ENCODE data around the gene GPBP1L1.
"Not testable (repeated sequence)": the region's sequence is repeated elsewhere in the genome, so short reads cannot be mapped to it uniquely, and the experiment has no call there.

The GPBP1L1 gene

GRCh38 chr1:45604239-45604638 lies 82.1 kb downstream of the GPBP1L1 start:
- Histone ChIP-seq H3K9ac (ENCODE audit: low read depth in 1 of 2, low read length in 2 of 2) (no peak overlapping the region), H3K9me3 (ENCODE audit: control insufficient read depth in 1 of 2, low read length in 2 of 2) (no peaks in the 10 kb centered on the region), H3K27ac (ENCODE audit: low read depth, low read length) (no peak overlapping the region), H3K36me3 (ENCODE audit: control insufficient read depth in 1 of 2, insufficient read depth in 2 of 2, low read length in 2 of 2) (peaks cover 10 to 45% of the 10 kb centered on the region in 2 donors), H3K4me1 (ENCODE audit: control insufficient read depth in 1 of 2, insufficient read depth in 2 of 2, low read length in 2 of 2) (peaks cover 0 to 5% of the 10 kb centered on the region in 2 donors), H3K27me3 (ENCODE audit: control insufficient read depth in 1 of 2, insufficient read depth in 2 of 2, low read length in 2 of 2) (no peaks in the 10 kb centered on the region), H3K4me3 (ENCODE audit: low read depth in 1 of 2, low read length in 2 of 2) (no peak overlapping the region)

GRCh38 chr1:45596765-45597164 lies 89.6 kb downstream of the GPBP1L1 start:
- H3K27me3 ChIP-seq (ENCODE audit: control insufficient read depth in 1 of 2, insufficient read depth in 2 of 2, low read length in 2 of 2); H3K9me3 ChIP-seq (ENCODE audit: control insufficient read depth in 1 of 2, low read length in 2 of 2); H3K27ac ChIP-seq (ENCODE audit: low read depth, low read length); H3K9ac ChIP-seq (ENCODE audit: low read depth in 1 of 2, low read length in 2 of 2); H3K4me1 ChIP-seq (ENCODE audit: control insufficient read depth in 1 of 2, insufficient read depth in 2 of 2, low read length in 2 of 2); H3K4me3 ChIP-seq (ENCODE audit: low read depth in 1 of 2, low read length in 2 of 2): not testable (repeated sequence)
- H3K36me3 ChIP-seq (ENCODE audit: control insufficient read depth in 1 of 2, insufficient read depth in 2 of 2, low read length in 2 of 2) = peaks cover 2 to 38% of the 10 kb centered on the region in 2 donors

- Histone ChIP-seq H3K27ac (ENCODE audit: low read depth, low read length) (no peak overlapping the region), H3K27me3 (ENCODE audit: control insufficient read depth in 1 of 2, insufficient read depth in 2 of 2, low read length in 2 of 2) (no peaks in the 10 kb centered on the region), H3K4me3 (ENCODE audit: low read depth in 1 of 2, low read length in 2 of 2) (no peak overlapping the region), H3K36me3 (ENCODE audit: control insufficient read depth in 1 of 2, insufficient read depth in 2 of 2, low read length in 2 of 2) (peaks cover 2 to 38% of the 10 kb centered on the region in 2 donors), H3K9me3 (ENCODE audit: control insufficient read depth in 1 of 2, low read length in 2 of 2) (no peaks in the 10 kb centered on the region), H3K9ac (ENCODE audit: low read depth in 1 of 2, low read length in 2 of 2) (no peak overlapping the region), H3K4me1 (ENCODE audit: control insufficient read depth in 1 of 2, insufficient read depth in 2 of 2, low read length in 2 of 2) (no peaks in the 10 kb centered on the region)
These were observed 91.9 kb downstream of the GPBP1L1 start for GRCh38 chr1:45594412-45594811.

GRCh38 chr1:45589861-45590260 lies 96.5 kb downstream of the GPBP1L1 start:
- no peaks in the 10 kb centered on the region for H3K9me3 ChIP-seq (ENCODE audit: control insufficient read depth in 1 of 2, low read length in 2 of 2)
- peaks cover 0 to 21% of the 10 kb centered on the region in 2 donors for H3K36me3 ChIP-seq (ENCODE audit: control insufficient read depth in 1 of 2, insufficient read depth in 2 of 2, low read length in 2 of 2)
- H3K27ac ChIP-seq (ENCODE audit: low read depth, low read length) = no peak overlapping the region
- H3K9ac ChIP-seq (ENCODE audit: low read depth in 1 of 2, low read length in 2 of 2) = no peak overlapping the region
- H3K27me3 ChIP-seq (ENCODE audit: control insufficient read depth in 1 of 2, insufficient read depth in 2 of 2, low read length in 2 of 2) = no peaks in the 10 kb centered on the region
- peak overlapping the region in 1 of 2 donors; percentile 43 for H3K4me3 ChIP-seq (ENCODE audit: low read depth in 1 of 2, low read length in 2 of 2)
- peaks cover 17 to 22% of the 10 kb centered on the region in 2 donors for H3K4me1 ChIP-seq (ENCODE audit: control insufficient read depth in 1 of 2, insufficient read depth in 2 of 2, low read length in 2 of 2)

- no peak overlapping the region for H3K27ac ChIP-seq (ENCODE audit: low read depth, low read length)
- H3K9me3 ChIP-seq (ENCODE audit: control insufficient read depth in 1 of 2, low read length in 2 of 2) = no peaks in the 10 kb centered on the region
- no peaks in the 10 kb centered on the region for H3K36me3 ChIP-seq (ENCODE audit: control insufficient read depth in 1 of 2, insufficient read depth in 2 of 2, low read length in 2 of 2)
- H3K27me3 ChIP-seq (ENCODE audit: control insufficient read depth in 1 of 2, insufficient read depth in 2 of 2, low read length in 2 of 2) = no peaks in the 10 kb centered on the region
- peaks cover 17 to 25% of the 10 kb centered on the region in 2 donors for H3K4me1 ChIP-seq (ENCODE audit: control insufficient read depth in 1 of 2, insufficient read depth in 2 of 2, low read length in 2 of 2)
- peak overlapping the region; percentile 12 to 44 for H3K4me3 ChIP-seq (ENCODE audit: low read depth in 1 of 2, low read length in 2 of 2)
- H3K9ac ChIP-seq (ENCODE audit: low read depth in 1 of 2, low read length in 2 of 2) = no peak overlapping the region
These were observed 99.6 kb downstream of the GPBP1L1 start for GRCh38 chr1:45586769-45587168.

GRCh38 chr1:45585496-45586075 lies 100.7 kb downstream of the GPBP1L1 start:
- Histone ChIP-seq H3K36me3 (ENCODE audit: control insufficient read depth in 1 of 2, insufficient read depth in 2 of 2, low read length in 2 of 2) (no peaks in the 10 kb centered on the region), H3K27me3 (ENCODE audit: control insufficient read depth in 1 of 2, insufficient read depth in 2 of 2, low read length in 2 of 2) (no peaks in the 10 kb centered on the region), H3K4me3 (ENCODE audit: low read depth in 1 of 2, low read length in 2 of 2) (peak overlapping the region; percentile 100), H3K9ac (ENCODE audit: low read depth in 1 of 2, low read length in 2 of 2) (peak overlapping the region in 1 of 2 donors; percentile 71), H3K27ac (ENCODE audit: low read depth, low read length) (no peak overlapping the region), H3K9me3 (ENCODE audit: control insufficient read depth in 1 of 2, low read length in 2 of 2) (no peaks in the 10 kb centered on the region), H3K4me1 (ENCODE audit: control insufficient read depth in 1 of 2, insufficient read depth in 2 of 2, low read length in 2 of 2) (peaks cover 17 to 25% of the 10 kb centered on the region in 2 donors)

- Histone ChIP-seq H3K4me1 (ENCODE audit: control insufficient read depth in 1 of 2, insufficient read depth in 2 of 2, low read length in 2 of 2) (peaks cover 17 to 25% of the 10 kb centered on the region in 2 donors), H3K9ac (ENCODE audit: low read depth in 1 of 2, low read length in 2 of 2) (peak overlapping the region; percentile 36 to 71)
These were observed 101.3 kb downstream of the GPBP1L1 start for GRCh38 chr1:45585110-45585426.

GRCh38 chr1:45584351-45585109 lies 101.8 kb downstream of the GPBP1L1 start:
- H3K27ac ChIP-seq (ENCODE audit: low read depth, low read length) = peak overlapping the region; percentile 90

More at GRCh38 chr1:45585110-45585426, 101.3 kb downstream of the GPBP1L1 start:
- H3K27me3 ChIP-seq (ENCODE audit: control insufficient read depth in 1 of 2, insufficient read depth in 2 of 2, low read length in 2 of 2) = no peaks in the 10 kb centered on the region
- H3K27ac ChIP-seq (ENCODE audit: low read depth, low read length) = peak overlapping the region; percentile 1
- peak overlapping the region; percentile 100 for H3K4me3 ChIP-seq (ENCODE audit: low read depth in 1 of 2, low read length in 2 of 2)
- no peaks in the 10 kb centered on the region for H3K9me3 ChIP-seq (ENCODE audit: control insufficient read depth in 1 of 2, low read length in 2 of 2)
- no peaks in the 10 kb centered on the region for H3K36me3 ChIP-seq (ENCODE audit: control insufficient read depth in 1 of 2, insufficient read depth in 2 of 2, low read length in 2 of 2)

GRCh38 chr1:45583666-45584350 lies 102.5 kb downstream of the GPBP1L1 start, which contains the start of gene NASP:
NASP (plus strand) TSS chr1:45584041; CDS start chr1:45584147, 106 bp downstream.
- peaks cover 17 to 25% of the 10 kb centered on the region in 2 donors for H3K4me1 ChIP-seq (ENCODE audit: control insufficient read depth in 1 of 2, insufficient read depth in 2 of 2, low read length in 2 of 2)
- peak within 1 kb of the TSS; percentile 90 for H3K27ac ChIP-seq (ENCODE audit: low read depth, low read length)
- no peaks in the 10 kb centered on the region for H3K36me3 ChIP-seq (ENCODE audit: control insufficient read depth in 1 of 2, insufficient read depth in 2 of 2, low read length in 2 of 2)
- peak within 1 kb of the TSS; percentile 100 for H3K4me3 ChIP-seq (ENCODE audit: low read depth in 1 of 2, low read length in 2 of 2)
- H3K27me3 ChIP-seq (ENCODE audit: control insufficient read depth in 1 of 2, insufficient read depth in 2 of 2, low read length in 2 of 2) = no peaks in the 10 kb centered on the region
- H3K9ac ChIP-seq (ENCODE audit: low read depth in 1 of 2, low read length in 2 of 2) = peak within 1 kb of the TSS; percentile 83 to 92
- H3K9me3 ChIP-seq (ENCODE audit: control insufficient read depth in 1 of 2, low read length in 2 of 2) = no peaks in the 10 kb centered on the region

More at GRCh38 chr1:45584351-45585109, 101.8 kb downstream of the GPBP1L1 start:
- peaks cover 17 to 25% of the 10 kb centered on the region in 2 donors for H3K4me1 ChIP-seq (ENCODE audit: control insufficient read depth in 1 of 2, insufficient read depth in 2 of 2, low read length in 2 of 2)
- H3K36me3 ChIP-seq (ENCODE audit: control insufficient read depth in 1 of 2, insufficient read depth in 2 of 2, low read length in 2 of 2) = no peaks in the 10 kb centered on the region
- H3K27me3 ChIP-seq (ENCODE audit: control insufficient read depth in 1 of 2, insufficient read depth in 2 of 2, low read length in 2 of 2) = no peaks in the 10 kb centered on the region
- no peaks in the 10 kb centered on the region for H3K9me3 ChIP-seq (ENCODE audit: control insufficient read depth in 1 of 2, low read length in 2 of 2)
- H3K9ac ChIP-seq (ENCODE audit: low read depth in 1 of 2, low read length in 2 of 2) = peak overlapping the region; percentile 83 to 92
- peak overlapping the region; percentile 100 for H3K4me3 ChIP-seq (ENCODE audit: low read depth in 1 of 2, low read length in 2 of 2)

GRCh38 chr1:45583264-45583665 lies 103.1 kb downstream of the GPBP1L1 start:
- Histone ChIP-seq H3K9ac (ENCODE audit: low read depth in 1 of 2, low read length in 2 of 2) (peak overlapping the region; percentile 83 to 92), H3K27ac (ENCODE audit: low read depth, low read length) (peak overlapping the region; percentile 90), H3K9me3 (ENCODE audit: control insufficient read depth in 1 of 2, low read length in 2 of 2) (no peaks in the 10 kb centered on the region), H3K4me3 (ENCODE audit: low read depth in 1 of 2, low read length in 2 of 2) (peak overlapping the region; percentile 100), H3K4me1 (ENCODE audit: control insufficient read depth in 1 of 2, insufficient read depth in 2 of 2, low read length in 2 of 2) (peaks cover 17 to 25% of the 10 kb centered on the region in 2 donors), H3K27me3 (ENCODE audit: control insufficient read depth in 1 of 2, insufficient read depth in 2 of 2, low read length in 2 of 2) (no peaks in the 10 kb centered on the region), H3K36me3 (ENCODE audit: control insufficient read depth in 1 of 2, insufficient read depth in 2 of 2, low read length in 2 of 2) (no peaks in the 10 kb centered on the region)
